HG03103 (cell line): ENCODE results near the gene IGFN1.
"Not testable (repeated sequence)": the region's sequence is repeated elsewhere in the genome, so short reads cannot be mapped to it uniquely, and the experiment has no call there.

Experiments
- ATAC-seq: cut with Tn5 transposase; IDR thresholded peaks from one replicate; pipeline ENCODE4 v1.9.1; 2021; ENCODE audit warnings: low read depth; ENCODE audit not compliant: unreplicated experiment

IGFN1 gene

DNA sequence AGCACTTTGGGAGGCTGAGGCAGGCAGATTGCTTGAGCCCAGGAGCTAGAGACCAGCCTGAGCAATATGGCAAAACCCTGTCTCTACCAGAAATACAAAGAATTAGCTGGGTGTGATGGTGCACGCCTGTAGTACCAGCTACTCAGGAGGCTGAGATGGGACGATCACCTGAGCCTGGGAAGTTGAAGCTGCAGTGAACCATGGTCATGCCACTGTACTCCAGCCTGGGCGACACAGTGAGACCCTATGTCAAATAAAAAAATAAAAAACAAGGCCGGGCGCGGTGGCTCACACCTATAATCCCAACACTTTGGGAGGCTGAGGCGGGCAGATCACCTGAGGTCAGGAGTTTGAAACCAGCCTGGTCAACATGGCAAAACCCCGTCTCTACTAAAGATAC lies 27.6 kb upstream of the IGFN1 start:
- not testable (repeated sequence) for ATAC-seq

DNA sequence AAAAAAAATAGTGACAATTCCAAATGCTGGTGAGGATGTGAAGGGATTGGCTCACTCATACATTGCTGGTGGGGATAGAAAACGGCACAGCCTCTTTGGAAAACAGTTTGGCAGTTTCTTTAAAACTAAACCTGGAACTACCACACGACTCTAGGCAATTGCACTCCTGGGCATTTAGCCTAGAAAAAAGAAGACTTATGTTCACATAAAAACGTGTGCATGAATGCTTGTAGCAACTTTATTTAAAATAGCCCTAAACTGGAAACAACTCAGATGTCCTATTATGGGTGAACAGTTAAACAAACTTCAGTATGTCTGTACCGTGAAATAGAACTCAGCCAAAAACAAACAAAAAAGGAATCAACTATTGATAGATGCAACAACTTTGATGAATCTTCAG lies 26.9 kb upstream of the IGFN1 start:
- ATAC-seq = no peak

DNA sequence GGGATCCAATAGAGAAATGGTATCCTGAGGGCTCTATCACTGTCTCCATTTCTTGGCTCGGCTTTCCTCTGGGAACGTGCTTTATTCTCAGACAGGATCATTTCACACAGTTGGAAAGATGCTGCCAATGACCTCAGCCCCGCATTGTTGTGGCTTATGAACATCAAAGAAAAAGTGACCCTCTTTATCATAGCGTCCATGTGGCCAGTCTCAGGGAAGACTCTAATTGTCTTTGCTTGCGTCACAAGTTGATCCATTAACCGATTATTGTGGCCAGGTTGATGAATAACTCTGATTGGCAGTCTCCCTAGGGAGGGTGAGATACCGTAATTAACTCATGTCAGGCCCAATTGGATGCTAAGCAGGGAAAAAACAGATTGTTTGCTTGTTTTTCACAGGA lies 26.0 kb upstream of the IGFN1 start:
- ATAC-seq = no peak

DNA sequence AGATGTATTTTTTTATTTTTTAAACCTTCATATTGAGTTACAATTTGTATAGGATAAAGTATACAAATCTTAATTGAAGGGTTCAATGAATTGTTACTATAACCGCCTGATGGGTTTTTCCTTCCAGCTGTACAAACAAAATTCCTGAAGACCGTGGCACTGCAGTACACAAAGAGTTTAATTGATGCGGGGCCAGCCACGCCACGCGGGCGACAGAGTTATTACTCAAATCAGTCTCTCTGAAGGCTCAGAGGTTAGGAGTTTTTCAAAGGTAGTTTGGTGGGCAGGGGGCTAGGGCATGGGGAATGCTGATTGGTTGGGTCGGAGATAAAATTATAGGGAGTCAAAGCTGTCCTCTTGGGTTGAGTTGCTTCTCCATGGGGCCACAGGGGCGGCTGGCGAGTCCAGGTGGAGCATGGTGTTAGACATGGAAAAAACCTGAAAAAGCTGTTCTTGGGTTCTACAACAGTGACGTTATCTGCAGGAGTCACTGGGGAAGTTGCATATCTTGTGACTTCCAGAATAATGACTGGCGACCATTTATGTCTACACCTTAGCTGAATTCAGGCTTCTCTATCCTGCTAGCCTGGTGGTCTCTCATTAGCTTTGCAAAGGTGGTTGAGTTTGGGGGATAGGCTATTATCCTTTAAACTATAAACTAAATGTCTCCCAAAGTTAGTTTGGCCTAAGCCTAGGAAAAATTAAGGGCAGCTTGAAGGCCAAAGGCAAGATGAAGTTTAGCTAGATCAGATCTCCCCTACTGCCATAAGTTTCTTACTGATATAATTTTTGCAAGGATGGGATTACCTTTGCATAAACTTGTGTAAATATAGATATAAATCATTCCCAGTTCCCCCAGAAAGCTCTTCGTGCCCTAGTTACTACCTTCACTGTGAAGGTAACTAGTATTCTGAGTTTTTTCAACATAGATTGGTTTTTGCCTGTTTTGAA lies 23.3 kb upstream of the IGFN1 start:
- ATAC-seq = no peak

DNA sequence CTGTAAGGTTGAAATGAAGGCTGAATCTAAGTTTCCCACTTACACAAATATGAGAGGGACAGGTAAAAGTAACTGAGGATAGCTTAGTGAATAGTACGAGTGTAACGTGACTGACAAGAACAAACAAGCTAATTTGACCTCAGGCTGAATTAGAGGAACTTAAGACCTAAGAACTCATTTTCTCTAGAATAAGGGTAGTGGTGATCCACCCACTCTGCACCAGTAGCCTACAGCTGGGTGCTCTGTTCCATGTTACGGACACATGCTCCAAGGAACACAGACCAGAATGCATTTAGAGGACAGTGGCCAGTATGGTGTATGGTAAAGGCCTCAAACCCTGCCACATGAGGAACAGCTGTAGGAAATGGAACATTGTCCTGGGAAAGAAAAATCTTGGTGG lies 21.4 kb upstream of the IGFN1 start:
- ATAC-seq = no peak

DNA sequence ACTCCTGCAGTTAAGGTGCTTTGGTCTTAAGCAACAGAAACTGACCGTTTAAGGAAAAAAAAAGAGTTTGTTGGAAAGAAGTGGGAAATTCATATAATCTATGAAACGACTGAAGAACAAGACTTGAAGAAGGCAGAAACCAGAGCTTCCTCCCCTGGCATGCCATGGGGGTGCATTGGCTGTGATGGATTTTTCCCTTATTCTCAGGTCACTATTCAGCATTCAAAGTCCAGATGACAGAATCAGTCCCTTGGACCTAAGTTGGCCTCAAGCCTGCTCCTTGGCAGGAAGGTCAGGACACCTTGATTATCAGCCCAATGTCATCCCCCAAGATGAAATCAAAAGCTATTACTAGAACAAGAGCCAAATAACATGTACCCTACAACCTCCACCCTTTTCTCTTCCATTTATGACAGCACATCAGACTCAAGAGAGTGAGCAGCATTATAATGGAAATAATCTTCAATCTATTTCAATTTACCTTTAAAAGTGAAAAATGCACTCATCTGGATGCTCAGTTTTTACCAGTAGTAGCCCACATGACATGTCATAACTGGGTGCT lies 20.6 kb upstream of the IGFN1 start:
- no peak for ATAC-seq

DNA sequence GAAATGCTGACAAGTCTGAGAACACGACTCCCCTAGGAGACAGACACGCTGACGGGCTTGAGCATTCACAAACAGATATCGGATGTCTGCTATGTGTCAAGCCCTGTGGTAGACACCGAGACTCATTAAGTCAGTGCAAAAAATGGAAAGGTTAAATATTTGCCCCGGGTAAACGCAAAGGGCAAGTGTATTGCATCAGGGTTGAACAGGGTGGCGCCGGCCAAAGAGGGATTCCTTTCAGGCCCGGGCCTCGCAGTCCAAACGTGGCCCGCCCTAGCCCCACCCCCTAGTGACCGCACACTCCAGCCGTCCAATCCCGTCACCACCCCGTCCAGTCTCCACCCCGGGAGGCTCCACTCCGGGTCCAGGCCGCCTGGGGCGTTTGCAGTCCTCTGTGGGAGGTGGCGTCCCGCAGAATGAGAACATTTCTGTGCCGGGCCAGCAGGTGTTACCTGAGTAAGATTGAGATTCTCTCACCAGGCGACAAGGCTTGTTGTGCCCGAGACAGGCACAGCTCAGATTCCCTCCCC lies 20.0 kb upstream of the IGFN1 start:
- peak; percentile 93 for ATAC-seq

DNA sequence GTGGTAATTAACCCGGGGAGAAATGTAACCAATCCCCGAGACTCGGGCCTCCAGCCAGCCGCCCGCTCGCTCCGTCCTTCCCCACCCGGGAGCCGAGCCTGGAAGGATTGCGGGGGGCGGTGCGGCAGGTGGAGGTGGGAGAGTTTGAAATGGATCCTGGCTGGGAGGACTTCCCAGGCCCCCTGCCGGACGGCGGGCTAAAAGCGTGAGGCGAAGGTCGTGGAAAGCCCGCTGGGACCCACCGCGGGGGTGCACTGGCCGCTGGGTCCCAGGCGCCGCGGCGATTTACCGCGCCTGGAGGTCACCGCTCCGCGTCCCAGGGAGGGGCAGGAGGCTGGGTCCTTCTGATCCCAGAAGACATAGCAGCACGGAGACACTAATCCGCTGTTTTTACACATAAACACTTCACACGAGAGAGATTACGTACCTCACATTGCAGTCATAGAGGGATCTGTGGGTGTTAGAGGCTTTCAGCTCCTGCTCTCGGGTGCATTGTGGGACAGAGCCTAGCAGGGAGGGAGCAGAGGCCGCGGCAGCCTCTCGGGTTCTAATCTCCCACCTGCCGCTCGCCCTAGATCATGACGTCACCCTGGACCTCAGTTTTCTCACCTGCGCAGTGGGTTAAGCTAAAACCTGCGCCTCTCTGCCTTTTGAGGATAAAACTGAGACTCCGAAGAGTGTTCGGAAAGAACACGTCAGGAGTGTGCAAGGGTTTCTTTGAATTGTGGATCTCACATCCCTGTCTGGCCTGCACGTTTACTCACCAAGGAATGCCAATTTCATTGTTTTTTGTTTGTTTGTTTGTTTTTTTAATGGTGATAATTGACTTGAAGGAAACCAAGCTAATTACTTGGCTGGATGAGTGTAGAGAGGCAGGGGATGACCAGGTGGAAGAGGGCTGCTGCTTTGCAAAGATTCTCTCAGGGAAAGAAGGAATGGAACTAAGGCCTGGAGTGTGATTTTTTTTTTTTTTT lies 19.3 kb upstream of the IGFN1 start:
- peak; percentile 33 for ATAC-seq

DNA sequence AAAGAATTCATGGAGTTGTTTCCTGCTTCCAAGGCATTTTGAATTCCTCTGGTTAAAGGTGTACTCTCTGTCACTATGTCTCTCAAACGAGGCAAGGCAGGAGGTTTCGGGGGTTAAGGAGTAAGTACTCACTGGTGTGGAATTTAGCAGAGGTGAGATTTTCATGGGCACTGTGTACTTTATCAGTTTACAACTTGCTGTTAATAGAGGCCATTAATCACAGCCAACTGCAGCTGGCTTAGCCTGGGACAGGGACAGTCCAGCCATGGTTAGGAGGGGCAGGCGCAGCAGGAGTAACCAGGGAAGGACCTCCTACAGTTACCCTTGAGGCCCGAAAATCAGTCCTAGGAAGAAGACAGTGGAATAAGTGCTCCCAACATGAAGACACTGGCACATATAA lies 18.3 kb upstream of the IGFN1 start:
- no peak for ATAC-seq

DNA sequence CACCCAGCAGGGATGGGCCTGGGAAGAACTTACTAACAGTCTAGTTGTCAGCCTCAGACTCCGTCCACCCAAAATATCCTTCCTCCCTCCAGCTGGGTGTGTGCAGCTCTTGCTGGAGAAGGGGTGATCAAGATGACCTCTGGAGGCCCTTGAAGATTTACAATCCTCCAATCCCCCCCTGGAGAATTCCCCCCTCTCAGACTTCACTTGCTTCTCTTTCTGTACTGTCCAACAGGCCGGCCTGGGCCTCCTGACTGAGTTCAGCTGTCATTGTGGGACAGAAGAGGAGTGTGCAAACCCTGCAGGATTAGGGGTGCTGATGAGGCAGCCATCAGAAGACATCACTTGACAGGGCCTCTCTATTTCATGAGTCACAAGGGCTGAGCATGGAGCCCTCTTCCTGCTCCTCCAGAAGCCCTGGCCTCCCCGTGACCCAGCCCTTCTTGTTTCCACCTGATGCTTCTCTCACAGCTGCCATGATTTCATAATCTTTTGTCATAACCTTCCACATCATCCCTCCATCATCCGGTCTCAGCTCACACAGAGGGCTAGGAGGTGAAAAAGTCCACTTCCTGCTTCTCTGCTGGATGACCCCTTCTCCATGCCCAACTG lies 17.5 kb upstream of the IGFN1 start:
- ATAC-seq = no peak

DNA sequence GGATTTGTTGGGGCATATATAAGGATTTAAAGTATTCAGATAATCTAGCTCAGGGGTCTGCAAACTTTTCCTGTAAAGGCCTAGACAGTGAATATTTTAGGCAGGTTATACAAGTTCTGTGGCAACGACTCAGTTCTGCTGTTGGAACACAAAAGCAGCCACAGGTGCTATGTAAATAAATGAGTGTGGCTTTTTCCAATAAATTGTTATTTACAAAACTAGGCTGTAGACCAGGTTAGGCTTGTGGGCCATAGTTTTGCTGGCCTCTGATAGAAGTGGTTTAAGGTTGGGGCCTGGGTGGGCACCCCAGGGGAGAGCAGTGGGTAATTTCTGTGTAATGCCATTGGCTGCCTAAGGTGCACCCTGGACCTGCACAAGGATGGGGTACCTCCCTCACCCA lies 16.9 kb upstream of the IGFN1 start:
- ATAC-seq = no peak

DNA sequence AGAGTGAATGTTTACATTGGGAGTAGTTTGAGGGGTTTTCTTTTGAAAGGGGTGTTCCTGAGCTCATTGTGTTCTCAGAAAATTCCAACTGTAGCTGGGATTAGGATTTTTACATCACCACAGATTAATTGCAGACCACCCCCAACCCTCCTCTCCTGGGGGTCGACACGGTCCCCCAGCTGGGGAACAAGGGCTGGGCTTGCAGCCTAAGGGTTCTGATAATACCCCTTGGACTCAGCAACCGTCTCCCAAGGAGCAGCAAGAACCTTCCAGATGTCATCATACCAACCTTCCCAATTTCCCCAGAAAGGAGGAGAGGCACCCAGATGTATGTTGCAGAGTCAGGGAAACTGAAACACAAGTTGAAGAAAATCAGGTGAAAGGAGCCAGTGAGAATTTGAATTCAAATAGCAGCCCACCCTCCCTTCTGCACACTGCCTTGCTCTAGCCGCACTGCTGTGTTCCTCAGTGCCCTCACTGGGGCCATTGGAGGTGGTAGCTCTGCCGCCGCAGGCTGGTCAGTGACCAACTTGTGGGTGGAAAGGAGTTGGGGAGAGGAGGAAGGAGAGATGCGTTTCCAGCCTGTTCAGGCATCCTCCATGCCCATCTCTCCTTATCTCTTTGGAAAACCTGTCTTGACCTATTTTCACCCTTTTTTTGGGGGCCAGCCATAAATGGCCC lies 14.7 kb upstream of the IGFN1 start:
- no peak for ATAC-seq

DNA sequence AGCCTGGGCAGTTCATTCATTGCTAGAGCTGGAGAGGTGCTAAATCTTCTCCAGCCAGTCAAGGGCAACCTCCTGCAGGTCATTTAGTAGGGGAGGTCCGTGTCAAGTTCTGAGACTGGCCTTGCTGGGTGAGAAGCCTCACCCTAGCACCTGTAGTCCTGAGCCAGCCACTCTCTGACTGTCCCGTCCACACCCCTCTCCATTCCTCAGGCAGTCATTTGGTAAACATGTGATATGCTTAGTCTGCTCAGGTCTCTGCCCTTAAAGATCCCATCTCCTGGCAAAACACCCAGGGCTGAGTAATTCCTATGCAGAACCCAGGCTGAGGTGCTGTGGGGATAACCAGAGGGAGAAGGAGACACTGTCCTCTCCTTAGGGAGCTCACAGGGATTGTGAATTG lies 13.7 kb upstream of the IGFN1 start:
- no peak for ATAC-seq

DNA sequence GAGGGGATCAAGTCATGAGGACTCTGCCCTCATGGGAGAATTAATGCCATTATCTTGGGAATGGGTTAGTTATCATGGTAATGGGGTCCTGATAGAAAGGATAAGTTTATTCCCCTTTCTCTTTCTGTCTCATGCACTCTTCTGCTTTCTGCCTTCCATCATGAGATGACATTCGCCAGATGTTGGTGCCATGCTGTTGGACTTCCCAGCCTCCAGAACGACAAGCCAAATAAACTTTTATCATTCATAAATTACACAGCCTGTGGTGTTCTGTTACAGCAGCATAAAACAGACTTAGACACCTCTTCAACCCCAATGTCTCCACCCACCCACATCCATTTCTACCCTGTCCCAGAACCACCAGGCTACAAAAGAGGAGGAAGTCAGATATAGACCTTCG lies 11.9 kb upstream of the IGFN1 start:
- ATAC-seq = no peak

DNA sequence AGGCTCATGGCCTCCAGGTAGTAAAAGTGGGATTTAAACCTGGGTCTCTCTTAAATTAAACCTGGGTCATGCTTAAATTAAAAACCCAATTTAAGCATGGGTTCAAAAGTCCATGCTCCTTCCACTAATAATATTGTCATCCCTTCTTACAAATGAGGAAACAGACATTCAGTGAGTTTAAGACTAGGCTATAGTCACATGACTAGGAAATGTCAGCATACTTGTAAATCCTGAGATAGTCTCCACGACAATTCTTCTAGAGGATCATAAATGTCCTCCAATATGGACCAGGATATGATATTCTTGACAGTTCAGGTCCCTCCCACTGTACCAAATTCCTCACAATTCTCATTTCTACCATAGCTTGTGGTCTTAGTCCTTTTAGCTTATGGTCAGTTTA lies 10.5 kb upstream of the IGFN1 start:
- no peak for ATAC-seq

DNA sequence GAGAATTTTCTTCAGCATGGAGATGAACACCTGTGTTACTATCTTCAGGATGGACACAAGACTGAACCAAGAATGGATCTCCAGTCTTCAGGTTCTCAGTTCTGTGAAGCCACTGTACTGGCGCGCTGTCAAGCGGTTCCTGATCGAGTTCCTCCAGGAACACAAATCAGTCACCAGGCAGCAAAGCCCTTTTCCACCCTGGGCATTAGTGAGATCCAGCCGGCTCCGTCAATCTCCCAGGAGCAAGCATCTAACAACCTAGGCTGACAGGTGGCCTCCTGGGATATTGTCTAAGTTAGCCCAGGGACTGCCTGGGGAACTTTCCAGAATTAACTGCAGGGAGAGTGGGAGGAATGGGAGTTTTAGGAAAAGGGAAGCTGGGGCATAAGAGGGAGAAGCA lies 9.7 kb upstream of the IGFN1 start:
- no peak for ATAC-seq

DNA sequence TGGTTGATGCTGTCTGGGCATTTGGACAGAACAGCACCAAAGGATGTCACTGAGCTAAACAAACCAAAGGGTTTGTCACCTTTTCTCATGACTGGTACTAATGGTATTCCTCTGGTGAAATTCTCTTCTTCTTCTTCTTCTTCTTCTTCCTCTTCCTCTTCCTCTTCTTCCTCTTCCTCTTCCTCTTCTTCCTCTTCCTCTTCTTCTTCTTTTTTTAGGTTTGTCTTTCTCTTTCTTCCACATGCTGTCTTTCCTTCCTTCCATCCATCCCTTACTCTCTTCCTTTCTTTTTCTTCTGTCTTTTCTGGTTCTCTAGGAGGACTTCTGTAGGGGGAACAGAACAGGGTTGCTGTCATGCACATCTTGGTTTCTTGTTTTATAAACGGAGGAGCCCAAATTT lies 9.3 kb upstream of the IGFN1 start:
- ATAC-seq = no peak

DNA sequence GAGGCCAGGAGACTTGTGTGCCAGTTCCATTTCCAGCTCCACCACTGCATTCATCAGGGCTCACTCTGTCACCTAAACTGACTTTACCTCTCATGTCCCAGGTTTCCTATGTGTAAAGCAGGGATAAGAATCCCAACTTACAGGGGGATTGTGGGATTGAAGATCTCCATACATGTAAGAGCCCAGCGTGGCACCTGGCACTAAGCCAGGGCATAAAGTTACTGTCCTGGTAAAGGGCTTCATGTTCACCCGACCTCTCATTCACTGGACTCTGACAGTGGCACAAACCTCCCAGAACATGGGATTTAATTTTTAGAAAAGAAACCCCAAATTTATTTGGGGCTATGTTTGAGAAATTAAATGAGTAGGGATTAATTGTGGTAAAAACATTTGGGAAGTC lies 8.9 kb upstream of the IGFN1 start:
- ATAC-seq = no peak

DNA sequence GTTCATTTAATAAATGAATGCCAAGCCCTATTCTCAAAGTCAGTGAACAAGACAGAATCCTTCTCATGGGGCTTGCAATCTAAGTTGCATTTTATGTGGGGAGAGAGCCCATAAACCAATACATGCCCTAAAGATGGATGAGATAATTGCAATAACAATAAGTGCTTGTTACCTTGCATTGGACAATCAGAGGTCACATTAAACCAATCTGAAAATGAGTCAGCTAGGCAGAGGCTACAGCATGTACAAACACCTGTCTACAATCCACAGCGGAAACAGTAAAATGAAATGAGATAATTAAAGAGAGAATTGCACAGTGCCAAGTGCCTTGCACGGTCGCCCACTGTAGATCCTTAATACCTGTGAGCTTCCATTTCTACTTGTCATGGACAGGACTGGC lies 7.4 kb upstream of the IGFN1 start:
- no peak for ATAC-seq

DNA sequence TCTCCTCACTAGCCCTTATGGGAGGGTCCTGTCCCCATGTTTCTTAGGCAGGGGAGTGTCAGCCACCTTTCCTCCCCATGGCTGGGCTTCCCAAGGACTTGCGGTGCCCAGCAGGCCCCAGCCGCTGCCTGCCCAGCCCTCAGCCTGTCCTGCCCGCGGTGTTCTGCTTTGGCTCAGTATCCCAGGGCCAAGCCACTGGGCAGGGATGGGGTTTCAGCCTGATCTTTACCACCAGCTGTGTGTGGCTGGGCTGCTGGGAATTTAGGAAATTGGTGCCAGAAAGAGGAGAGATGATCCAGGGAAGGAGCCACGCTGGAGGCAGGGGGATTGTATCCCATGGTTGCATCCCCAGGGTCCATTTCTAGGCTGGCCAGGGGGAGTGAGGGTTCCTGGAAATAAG lies 6.9 kb upstream of the IGFN1 start:
- ATAC-seq = no peak
